Stimulated activated CD4-positive, alpha-beta T cell treated with anti-CD3 and anti-CD28 coated beads, Interleukin-2, amount 100 ng/mL, for 24 hours (primary cell): ENCODE measurements around the gene TTC7B.

ENCODE experiments used
- DNase-seq, 2 donors: peaks; one replicate each; pipeline ENCODE4 v3.0.0-alpha.2; 2020

Gene TTC7B

DNA sequence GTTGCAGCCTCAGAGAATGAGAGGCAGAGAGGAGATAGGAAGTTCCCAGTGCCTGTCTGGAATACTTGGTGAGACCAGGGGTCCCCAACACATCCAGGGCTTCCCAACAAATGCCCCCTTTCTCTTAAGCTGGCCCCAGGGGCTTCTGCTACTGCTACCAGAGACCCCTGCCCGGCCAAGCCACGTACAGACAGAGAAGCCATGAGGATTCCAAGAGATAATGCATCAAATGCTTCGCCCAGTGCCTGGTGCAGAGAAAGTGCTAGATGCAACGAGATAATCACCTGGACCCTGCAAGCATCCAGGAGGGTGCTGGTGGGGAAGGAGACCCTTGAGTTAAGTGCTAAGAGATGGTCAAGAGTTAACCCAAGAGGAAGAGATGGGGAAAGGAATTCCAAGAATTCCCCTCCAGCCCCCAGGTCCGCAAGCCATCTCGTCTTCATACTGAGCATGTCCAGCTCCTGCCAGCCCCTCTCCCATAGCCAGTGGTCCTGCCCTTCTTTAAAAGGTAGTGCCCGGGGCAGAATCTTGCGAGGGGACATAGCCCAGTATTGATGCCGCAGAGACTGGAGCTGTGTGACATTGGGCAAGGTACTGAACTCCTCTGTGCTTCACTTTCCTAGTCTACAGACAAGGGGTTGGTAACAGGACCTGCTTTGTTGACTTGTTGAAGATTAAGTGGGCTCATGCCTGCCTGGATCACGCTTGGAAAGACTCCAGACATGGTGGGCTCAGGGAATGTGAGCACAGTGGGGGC lies 316.1 kb downstream of the TTC7B start:
- no peak for DNase-seq

DNA sequence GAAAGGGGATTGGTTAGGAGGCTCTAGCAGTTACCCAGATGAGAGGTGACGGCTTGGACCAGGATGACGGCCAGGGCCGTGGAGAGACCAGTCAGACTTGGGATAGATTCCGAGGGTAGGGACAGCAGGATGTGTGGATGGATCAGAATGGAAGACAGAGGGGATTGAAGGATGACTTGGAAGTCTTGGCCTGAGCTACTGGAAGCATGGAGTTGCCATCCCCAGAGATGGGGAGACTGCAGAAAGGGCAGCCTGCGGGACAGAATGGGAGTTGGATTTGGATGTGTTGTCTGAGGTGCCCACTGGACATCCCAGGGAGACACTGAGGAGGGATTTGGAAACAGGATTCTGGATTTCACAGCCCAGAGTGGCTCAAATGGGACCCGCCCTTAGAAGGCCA lies 317.1 kb downstream of the TTC7B start:
- no peak for DNase-seq

GRCh38 chr14:90498198-90498597 lies 318.0 kb downstream of the TTC7B start:
- no peak for DNase-seq

DNA sequence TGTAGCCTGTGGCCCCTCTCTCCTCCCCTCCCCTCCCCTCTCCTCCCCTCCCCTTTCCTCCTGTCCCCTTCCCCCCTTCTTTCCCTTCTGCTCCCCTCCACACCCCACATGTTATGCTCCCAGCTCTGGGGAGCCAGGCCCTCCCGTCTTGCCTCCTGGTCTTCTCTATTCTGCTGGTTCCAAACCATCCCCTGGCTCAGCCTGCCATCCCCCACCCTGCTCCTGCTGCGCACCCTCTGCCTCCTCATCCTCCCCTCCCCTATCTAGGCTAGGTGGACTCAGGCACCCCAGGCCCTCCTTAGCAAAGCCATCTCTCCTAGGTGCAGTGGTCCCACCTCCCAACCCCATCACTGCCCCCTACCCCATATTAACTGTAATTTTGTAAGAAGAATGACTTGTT lies 319.9 kb downstream of the TTC7B start:
- no peak for DNase-seq

GRCh38 chr14:90495357-90496276 lies 320.6 kb downstream of the TTC7B start:
- DNase-seq: peak; percentile 35 to 39

DNA sequence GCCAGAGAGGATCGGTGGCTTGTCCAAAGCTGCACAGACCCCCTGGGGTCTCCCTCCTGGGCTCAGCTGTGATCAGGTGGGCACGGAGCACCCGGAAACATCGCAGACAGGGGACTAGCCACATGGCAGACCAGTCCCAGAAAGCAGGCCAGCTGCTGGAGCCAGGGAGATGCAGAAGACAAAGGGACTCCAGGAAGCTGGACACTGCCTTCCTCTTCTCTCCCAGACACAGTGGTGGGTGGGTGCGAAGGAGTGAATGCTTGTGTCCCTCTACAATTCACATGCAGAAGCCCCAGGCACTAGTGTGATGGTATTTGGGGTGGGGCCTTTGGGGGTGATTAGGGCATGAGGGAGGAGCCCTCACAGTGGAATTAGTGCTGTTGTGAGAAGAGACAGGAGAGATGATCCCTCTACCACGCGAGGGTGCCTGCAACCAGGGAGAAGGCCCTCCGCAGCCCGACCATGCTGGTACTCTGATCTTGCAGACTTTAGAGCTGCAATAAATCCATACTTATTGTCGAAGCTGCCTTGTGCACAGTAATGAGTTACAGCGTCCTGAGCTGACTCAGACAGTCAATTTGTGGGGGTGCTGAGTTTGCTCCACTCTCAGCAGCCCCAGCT lies 324.2 kb downstream of the TTC7B start:
- no peak for DNase-seq

DNA sequence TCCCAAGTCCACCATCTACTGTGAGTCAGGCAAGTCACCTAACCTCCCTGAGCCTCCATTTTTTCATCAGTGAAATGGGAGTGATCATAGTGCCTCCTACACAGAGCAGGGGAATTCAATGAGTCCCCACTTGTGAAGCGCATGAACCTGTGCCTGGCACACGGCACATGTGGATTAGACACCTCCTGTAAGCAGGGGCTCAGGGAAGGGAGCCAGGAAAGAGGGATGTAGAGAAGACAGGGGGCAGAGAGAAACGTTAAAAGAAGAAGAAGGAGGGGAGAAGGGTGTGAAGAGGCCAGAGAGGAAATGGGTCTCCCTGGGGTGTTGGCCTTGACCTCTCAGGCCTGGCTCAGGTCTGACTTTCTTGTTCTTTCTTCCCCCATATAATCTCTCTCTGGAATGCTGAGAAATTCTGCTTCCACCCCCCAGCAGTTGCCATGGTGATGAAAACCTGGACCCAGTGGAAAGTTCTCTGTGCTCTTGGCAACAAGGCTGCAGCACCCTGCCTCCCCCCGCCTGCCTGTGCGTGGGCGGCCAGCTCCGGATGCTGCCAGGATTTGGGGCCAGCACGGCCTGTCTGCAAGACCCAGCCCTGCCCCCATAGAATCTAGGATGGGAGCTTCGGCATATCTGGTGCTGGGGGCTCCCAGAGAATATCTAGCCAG lies 324.9 kb downstream of the TTC7B start:
- no peak for DNase-seq

- DNase-seq: no peak
These were observed 325.5 kb downstream of the TTC7B start for GRCh38 chr14:90490720-90491050.

DNA sequence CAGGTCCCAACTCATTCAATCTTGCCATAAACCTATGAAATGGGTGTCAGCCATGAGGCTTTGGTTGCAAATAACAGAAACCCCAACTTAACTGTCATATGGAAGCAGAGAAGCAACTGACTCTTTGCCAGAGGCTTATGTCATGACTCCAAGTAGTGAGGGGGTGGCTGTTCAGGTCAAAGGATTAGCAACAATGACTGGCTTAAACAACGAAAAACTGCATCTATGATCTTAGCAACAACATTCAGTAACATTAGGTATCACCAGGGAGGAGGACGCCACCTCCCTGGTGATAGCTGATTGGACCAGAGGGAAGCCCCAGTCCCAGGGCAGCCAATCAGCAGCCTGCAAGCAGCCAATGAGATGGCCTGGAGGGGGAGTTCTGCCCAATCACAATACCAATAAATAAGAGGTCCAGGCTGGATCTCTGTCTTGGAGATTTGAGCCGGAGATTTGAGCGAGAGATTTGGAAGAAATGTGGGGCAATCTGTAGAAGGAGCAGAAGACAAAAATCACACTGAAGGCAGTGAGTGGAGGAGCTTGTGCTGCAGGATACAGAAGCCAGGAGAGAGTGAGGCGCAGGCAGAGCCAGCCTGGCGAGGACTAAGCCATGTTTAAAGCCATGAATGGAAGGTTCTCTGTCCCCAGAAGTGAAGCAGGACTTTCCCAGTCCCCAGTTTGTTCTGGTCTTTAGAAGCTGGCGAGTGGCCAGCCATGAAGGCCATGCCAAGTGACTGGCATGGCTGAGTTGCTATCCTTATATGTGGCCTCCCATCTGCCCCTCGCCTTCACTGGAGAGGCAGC lies 326.1 kb downstream of the TTC7B start:
- no peak for DNase-seq

GRCh38 chr14:90489306-90489705 lies 326.9 kb downstream of the TTC7B start:
- DNase-seq: no peak

GRCh38 chr14:90488256-90488655 lies 328.0 kb downstream of the TTC7B start:
- no peak for DNase-seq

- no peak for DNase-seq
These were observed 328.8 kb downstream of the TTC7B start for GRCh38 chr14:90487462-90487861.

DNA sequence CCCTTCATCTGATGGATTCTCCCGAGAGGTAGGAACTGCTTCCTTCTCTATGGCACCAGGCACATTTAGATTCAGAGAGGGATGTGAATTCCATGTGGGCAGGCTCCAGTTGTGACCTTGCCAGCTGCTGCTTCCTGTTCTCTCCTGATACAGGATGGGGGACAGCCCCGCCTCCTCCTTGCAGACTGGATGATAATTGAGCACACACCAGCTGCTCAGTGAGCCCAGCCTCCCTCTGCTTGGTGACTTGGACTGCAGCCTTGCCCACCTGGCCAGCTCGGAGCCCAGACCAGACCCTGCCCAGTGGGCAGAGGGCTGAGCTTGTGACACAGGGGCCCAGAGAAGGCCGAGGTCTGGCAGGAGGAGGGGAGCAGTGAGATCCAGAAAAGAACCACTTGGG lies 329.2 kb downstream of the TTC7B start:
- DNase-seq: no peak

DNA sequence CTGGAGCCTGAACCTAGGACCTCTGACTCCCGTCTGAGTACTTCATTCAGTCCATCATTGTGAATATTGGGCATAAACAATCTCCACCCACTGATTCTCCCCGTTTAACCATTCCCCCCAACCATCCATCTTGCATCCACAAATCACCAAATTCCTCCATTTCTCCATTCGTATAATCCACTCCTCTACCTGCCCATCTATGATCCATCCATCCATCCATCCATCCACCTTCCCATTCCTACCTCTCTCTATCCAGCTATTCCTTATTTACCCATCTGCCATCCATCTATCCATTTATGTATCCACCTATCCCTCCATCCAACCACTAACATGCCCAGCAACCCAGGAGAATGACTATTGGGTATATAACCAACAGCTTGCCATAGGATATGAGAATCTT lies 331.9 kb downstream of the TTC7B start:
- DNase-seq: no peak

GRCh38 chr14:90483571-90483974 lies 332.7 kb downstream of the TTC7B start:
- peak; percentile 23 to 36 for DNase-seq

GRCh38 chr14:90483117-90483516 lies 333.1 kb downstream of the TTC7B start:
- DNase-seq: no peak

GRCh38 chr14:90475298-90475697 lies 340.9 kb downstream of the TTC7B start:
- no peak for DNase-seq
